ENCODE results near the gene PDE6A. TPM values are rescaled to one million over a fixed set of nuclear protein-coding genes. Genes with fewer than 3 reads are reported as not detected.
A peak's percentile ranks its signal among the peaks of the same experiment; 100 is the strongest.

PDE6A gene
- total RNA-seq, 1 donor from 2014 or later, result 0.48 TPM

- ATAC-seq, result peak; percentile 66
These were observed 110.2 kb downstream of the PDE6A start for GRCh38 chr5:149834246-149834855.

GRCh38 chr5:149833116-149833827, 111.3 kb downstream of the PDE6A start:
- ATAC-seq, result no peak

- no peak for ATAC-seq
These were observed 112.0 kb downstream of the PDE6A start for GRCh38 chr5:149832636-149833035.

GRCh38 chr5:149831492-149831891, 113.1 kb downstream of the PDE6A start:
- ATAC-seq, result no peak

- no peak for ATAC-seq
These were observed 114.0 kb downstream of the PDE6A start for GRCh38 chr5:149830579-149830978.

- no peak for ATAC-seq
These were observed 114.6 kb downstream of the PDE6A start for GRCh38 chr5:149829954-149830353.

- ATAC-seq, result peak; percentile 87
These were observed 116.2 kb downstream of the PDE6A start for GRCh38 chr5:149828161-149829011.

GRCh38 chr5:149827546-149827945, 117.0 kb downstream of the PDE6A start:
- no peak for ATAC-seq

GRCh38 chr5:149827086-149827485, 117.5 kb downstream of the PDE6A start:
- no peak for ATAC-seq

- no peak for ATAC-seq
These were observed 118.0 kb downstream of the PDE6A start for GRCh38 chr5:149826574-149826973.

- no peak for ATAC-seq
These were observed 119.7 kb downstream of the PDE6A start for GRCh38 chr5:149824846-149825245.

GRCh38 chr5:149824120-149824519, 120.5 kb downstream of the PDE6A start:
- ATAC-seq, result no peak

- no peak for ATAC-seq
These were observed 121.2 kb downstream of the PDE6A start for GRCh38 chr5:149823375-149823774.

GRCh38 chr5:149822301-149822700, 122.3 kb downstream of the PDE6A start:
- peak; percentile 3 for ATAC-seq

GRCh38 chr5:149820536-149821510, 123.8 kb downstream of the PDE6A start:
- ATAC-seq, result peak; percentile 82

- no peak for ATAC-seq
These were observed 124.6 kb downstream of the PDE6A start for GRCh38 chr5:149820012-149820411.

- ATAC-seq, result no peak
These were observed 126.5 kb downstream of the PDE6A start for GRCh38 chr5:149818116-149818515.

- no peak for ATAC-seq
These were observed 127.0 kb downstream of the PDE6A start for GRCh38 chr5:149817539-149818060.

- no peak for ATAC-seq
These were observed 127.9 kb downstream of the PDE6A start for GRCh38 chr5:149816661-149817060.

GRCh38 chr5:149811453-149811852, 133.1 kb downstream of the PDE6A start:
- no peak for ATAC-seq

- ATAC-seq, result no peak
These were observed 133.7 kb downstream of the PDE6A start for GRCh38 chr5:149810856-149811255.

Measured in esophagus mucosa (tissue), 1 donor.